Lower leg skin (tissue), 4 donors: ENCODE results near the gene SF3B2. TPM values are rescaled to one million over a fixed set of nuclear protein-coding genes. Genes with fewer than 3 reads are reported as not detected.
A peak's percentile ranks its signal among the peaks of the same experiment; 100 is the strongest.
"Not testable (repeated sequence)": the region's sequence is repeated elsewhere in the genome, so short reads cannot be mapped to it uniquely, and the experiment has no call there.

ENCODE experiments used
- DNase-seq, 2 donors: peaks; one replicate each; pipeline ENCODE4 v3.0.0-alpha.2; 2019; ENCODE audit warnings: low spot score in 2 of 2
- H3K4me3 ChIP-seq: fragments of 200-600 bp; sonication (generic); 2 replicates; pipeline ENCODE4 v1.5.1; 2017; ENCODE audit warnings: mild to moderate bottlenecking, low read depth; ENCODE audit not compliant: poor library complexity, severe bottlenecking
- CTCF ChIP-seq, 3 donors: fragments of 450-650 bp; IDR thresholded peaks; one replicate each; pipeline ENCODE4 v1.5.1; 2016; ENCODE audit warnings: antibody characterized with exemption in 3 of 3, mild to moderate bottlenecking in 3 of 3, moderate library complexity in 2 of 3
- POLR2A ChIP-seq, 2 donors: fragments of 450-650 bp; IDR thresholded peaks; one replicate each; pipeline ENCODE4 v1.6.1; 2016 to 2017; ENCODE audit warnings: antibody characterized with exemption in 2 of 2, mild to moderate bottlenecking in 1 of 2, moderate library complexity in 1 of 2
- whole genome bisulfite sequencing, 2 donors: methylation state at CpG; one replicate each; pipeline ENCODE4 v1.1.5; 2018; 5-methylcytosine and 5-hydroxymethylcytosine counted together
- intact Hi-C: fragments of 100-400 bp; cut with DNase I; formaldehyde crosslinking; loops from one replicate; pipeline ENCODE4 v1.15.0; 2023; ENCODE audit warnings: low total_unique reads
- total RNA-seq, 4 donors: library from RNA; depleted of rRNA; stranded (reverse); fragments of >200 nt; gene quantifications; one replicate each; pipeline ENCODE4 v1.1.0, GENCODE V29; 2016

The SF3B2 gene
- total RNA-seq, 4 donors from 2014 or later, result 94.3 to 160 (median 114) TPM

GRCh38 chr11:66020212-66020611, 32.0 kb upstream of the SF3B2 start:
- 72 to 74% methylated on average over 8 of the region's 8 CpGs for WGBS, 2 donors
- no peak for DNase-seq
- TF ChIP-seq CTCF (IDR thresholded peaks at IDR 0.05), result no peak
- no peak overlapping the region for H3K4me3 ChIP-seq
- intact Hi-C loops, result no loop called here

- TF ChIP-seq POLR2A (IDR thresholded peaks at IDR 0.05), result no peak
- TF ChIP-seq CTCF (IDR thresholded peaks at IDR 0.05), result no peak
- 78 to 86% methylated on average over 25 of the region's 25 CpGs for WGBS, 2 donors
- no peak overlapping the region for H3K4me3 ChIP-seq
These were observed 31.4 kb upstream of the SF3B2 start for GRCh38 chr11:66020618-66021357.

GRCh38 chr11:66022401-66023185, 29.6 kb upstream of the SF3B2 start:
- intact Hi-C loops, result no loop called here
- peak in 1 of 3 donors; percentile 81 for TF ChIP-seq CTCF (IDR thresholded peaks at IDR 0.05)
- TF ChIP-seq POLR2A (IDR thresholded peaks at IDR 0.05), result no peak
- H3K4me3 ChIP-seq, result no peak overlapping the region
- WGBS, 2 donors, result 19 to 20% methylated on average over 40 to 46 of the region's 46 CpGs
- DNase-seq, result peak; percentile 42 to 94

More at GRCh38 chr11:66020618-66021357, 31.4 kb upstream of the SF3B2 start:
- intact Hi-C loops, result no loop called here
- no peak for DNase-seq

- DNase-seq, H3K4me3 ChIP-seq, intact Hi-C loops: not testable (repeated sequence)
- 79 to 81% methylated on average over 5 of the region's 5 CpGs for WGBS, 2 donors
These were observed 29.1 kb upstream of the SF3B2 start for GRCh38 chr11:66023186-66023440.

GRCh38 chr11:66026017-66026529, 26.1 kb upstream of the SF3B2 start, which contains the start of gene CATSPER1:
CATSPER1 (minus strand) TSS chr11:66026479; CDS start chr11:66026379, 100 bp downstream.
- no peak for DNase-seq
- WGBS, 2 donors, result 84 to 89% methylated on average over 18 of the region's 18 CpGs
- no peak within 1 kb of the TSS for H3K4me3 ChIP-seq
- intact Hi-C loops, result no loop called here
- no peak for TF ChIP-seq CTCF (IDR thresholded peaks at IDR 0.05)
- no peak for TF ChIP-seq POLR2A (IDR thresholded peaks at IDR 0.05)

GRCh38 chr11:66032957-66033735, 19.0 kb upstream of the SF3B2 start:
- intact Hi-C loops, result no loop called here
- TF ChIP-seq CTCF (IDR thresholded peaks at IDR 0.05) (no peak), POLR2A (IDR thresholded peaks at IDR 0.05) (no peak)
- no peak for DNase-seq
- 80 to 91% methylated on average over 8 of the region's 8 CpGs for WGBS, 2 donors
- no peak overlapping the region for H3K4me3 ChIP-seq
